Stimulated activated CD4-positive, alpha-beta T cell treated with anti-CD3 and anti-CD28 coated beads, Interleukin-2, amount 100 ng/mL, for 48 hours (primary cell): ENCODE measurements around the gene FAM200A.
"Not testable (repeated sequence)": the region's sequence is repeated elsewhere in the genome, so short reads cannot be mapped to it uniquely, and the experiment has no call there.

Experiments
- DNase-seq, 2 donors: peaks; one replicate each; pipeline ENCODE4 v3.0.0-alpha.2; 2020

Gene FAM200A

DNA sequence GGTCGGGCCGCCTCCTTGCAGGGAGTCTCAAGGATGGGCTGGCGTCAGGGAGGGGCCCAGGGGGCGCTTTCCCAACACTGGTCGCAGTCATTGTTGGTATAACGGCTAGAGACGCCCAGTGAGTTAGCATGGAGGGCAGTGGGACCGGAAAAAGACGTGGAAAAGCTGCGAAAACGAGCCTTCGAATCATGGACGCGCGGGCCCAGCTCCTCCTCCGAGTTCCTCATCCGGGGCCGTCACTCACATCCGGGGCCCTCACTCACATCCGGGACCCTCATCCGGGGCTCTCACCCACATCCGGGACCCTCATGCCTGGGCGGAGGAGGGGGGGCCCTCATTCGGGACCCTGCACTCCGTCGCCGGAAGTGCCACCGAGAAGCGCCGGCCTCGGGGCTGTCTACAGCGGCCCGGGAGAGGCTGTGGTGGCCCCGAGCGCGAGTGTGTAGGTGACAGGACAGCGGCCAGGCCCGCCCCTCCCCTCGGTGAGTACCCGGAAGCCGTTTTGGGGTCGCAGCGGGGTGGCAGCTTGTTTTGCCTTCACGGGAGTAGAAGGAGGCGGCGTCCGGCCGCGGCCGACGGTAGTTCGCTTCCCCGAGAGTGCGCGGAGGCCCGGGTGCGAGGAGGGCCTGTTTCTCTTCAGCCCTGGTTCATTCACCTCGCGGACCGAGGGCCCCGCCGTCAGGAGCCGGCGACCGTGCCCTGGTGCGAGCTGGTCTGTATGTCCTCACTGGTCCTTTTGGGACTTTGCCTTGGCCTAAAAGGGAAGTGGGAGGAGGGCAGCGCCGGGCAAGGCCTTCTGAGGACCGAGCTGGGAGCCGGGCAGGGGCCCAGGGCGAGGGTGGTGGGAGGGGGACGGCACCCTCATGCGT is 6.6 kb upstream of the FAM200A start, which contains the start of gene ZNF655:
TSS of gene ZNF655 (plus strand) at position 337 of the 869 bp plus-strand sequence. CDS start 1,918 bp downstream, outside the sequence.
- DNase-seq: peak; percentile 71 to 76

GRCh38 chr7:99557940-99558305 is 6.0 kb upstream of the FAM200A start:
- no peak for DNase-seq

GRCh38 chr7:99557196-99557607 is 5.3 kb upstream of the FAM200A start:
- no peak for DNase-seq

GRCh38 chr7:99554939-99555338 is 3.0 kb upstream of the FAM200A start:
- no peak for DNase-seq

GRCh38 chr7:99553039-99553438 is 1.1 kb upstream of the FAM200A start:
- DNase-seq: no peak

DNA sequence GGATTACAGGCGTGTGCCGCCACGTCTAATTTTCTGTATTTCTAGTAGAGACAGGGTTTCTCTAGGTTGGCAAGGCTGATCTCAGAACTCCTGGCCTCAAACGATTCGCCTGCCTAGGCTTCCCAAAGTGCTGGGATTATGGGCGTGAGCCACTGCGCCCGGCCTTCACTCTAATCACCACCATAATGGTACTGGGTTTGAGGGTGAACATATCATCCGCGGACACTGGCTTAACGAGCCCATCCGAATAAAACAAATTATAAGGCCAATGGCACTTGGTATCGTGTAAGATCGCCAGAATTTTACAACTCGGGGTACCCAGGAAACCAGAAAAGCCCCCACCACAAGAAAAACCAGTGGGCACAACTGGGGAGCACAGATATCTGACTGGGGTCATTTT is 580 bp downstream of the FAM200A start:
- DNase-seq: no peak

- not testable (repeated sequence) for DNase-seq
Measured at GRCh38 chr7:99549545-99549944, 2.4 kb downstream of the FAM200A start.

DNA sequence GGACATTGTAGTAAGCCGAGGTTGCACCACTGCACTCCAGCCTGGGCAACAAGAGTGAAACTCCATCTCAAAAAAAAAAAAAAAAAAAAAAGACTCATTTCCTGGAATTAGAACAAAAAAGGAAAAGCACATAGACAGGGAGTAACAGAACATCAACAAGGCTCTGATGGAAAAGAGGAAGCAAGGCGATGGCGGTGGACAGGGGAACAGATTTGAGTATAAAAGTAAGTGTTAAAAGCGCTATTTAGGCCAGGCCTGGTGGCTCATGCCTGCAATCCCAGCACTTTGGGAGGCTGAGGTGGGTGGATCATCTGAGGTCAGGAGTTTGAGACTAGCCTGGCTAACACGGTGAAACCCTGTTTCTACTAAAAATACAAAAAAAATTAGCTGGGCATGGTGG is 6.6 kb downstream of the FAM200A start:
- DNase-seq: not testable (repeated sequence)

DNA sequence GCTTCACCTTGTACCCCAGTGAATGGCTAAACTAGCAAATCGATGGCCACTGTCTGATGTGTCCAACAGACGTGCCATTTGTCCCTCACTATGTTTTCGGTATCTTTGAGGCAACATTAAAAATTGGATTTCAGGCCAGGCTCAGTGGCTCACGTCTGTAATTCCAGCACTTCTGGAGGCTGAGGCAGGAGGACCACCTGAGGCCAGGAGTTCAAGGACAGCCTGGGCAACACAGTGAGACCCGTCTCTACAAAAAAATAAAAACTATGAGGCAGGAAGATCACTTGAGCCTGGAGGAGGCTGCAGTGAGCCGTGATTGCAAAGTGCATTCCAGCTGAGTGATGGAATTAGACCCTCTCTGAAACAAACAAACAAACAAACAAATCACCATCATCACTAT is 8.0 kb downstream of the FAM200A start:
- no peak for DNase-seq

DNA sequence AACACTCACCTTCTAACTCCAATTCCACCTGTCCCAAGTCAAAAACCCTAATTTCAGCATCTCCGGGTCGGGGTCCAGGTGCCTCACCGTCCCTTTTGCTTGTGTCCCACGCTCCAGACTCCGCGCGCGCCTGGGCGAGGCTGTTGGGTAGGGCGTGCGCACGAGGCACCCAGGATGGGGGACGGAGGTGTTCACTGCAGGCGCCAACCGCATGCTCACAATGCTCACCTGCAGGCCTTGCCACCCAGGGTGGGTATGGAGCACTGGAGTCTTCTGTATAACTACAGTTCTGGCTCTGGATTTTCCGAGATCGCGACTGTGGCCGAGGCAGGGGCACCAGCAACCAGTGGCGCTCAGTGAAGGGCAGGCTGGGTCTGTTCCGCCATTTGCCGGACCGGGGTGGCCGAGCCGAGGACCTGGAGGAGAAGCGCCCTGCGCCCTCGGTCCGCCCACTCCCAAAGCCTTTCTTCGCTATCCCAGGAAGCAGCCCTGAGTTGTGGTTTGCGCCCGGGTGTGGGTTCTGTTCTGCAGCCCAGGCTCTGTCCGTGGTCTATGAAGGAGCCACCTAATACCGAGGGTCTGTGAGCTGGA is 8.7 kb downstream of the FAM200A start:
- no peak for DNase-seq

DNA sequence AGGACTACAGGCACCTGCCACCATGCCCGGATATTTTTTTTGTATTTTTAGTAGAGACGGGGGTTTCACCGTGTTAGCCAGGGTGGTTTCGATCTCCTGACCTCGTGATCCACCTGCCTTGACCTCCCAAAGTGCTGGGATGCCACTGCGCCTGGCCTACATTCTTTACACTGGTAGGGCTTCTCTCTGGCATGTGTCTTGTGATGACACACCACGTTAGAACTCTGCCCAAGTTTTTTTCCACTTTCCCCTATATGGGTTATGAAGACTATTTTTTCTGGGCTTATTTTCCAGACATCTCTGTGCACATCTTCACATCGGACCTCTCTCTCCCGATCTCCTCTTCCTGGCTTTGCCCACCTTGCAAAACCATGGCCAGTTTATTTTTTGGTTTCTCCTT is 10.7 kb downstream of the FAM200A start:
- DNase-seq: no peak

GRCh38 chr7:99540542-99540941 is 11.4 kb downstream of the FAM200A start:
- no peak for DNase-seq

GRCh38 chr7:99539213-99539811 is 12.6 kb downstream of the FAM200A start:
- DNase-seq: no peak

DNA sequence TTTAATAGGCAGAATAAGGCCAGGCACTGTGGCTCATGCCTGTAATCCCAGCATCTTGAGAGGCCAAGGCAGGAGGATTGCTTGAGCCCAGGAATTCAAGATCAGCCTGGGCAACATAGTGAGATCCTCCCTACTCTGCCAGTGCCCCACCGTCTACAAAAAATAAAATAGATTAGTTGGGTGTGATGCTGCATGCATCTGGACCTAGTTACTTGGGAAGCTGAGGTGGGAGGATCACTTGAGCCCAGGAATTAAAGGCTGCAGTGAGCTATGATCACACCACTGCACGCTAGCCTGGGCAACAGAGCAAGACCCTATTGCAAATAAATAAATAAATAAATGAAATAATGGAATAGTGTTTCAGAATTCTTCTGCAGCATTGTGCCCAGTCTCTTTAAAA is 16.2 kb downstream of the FAM200A start:
- DNase-seq: no peak

DNA sequence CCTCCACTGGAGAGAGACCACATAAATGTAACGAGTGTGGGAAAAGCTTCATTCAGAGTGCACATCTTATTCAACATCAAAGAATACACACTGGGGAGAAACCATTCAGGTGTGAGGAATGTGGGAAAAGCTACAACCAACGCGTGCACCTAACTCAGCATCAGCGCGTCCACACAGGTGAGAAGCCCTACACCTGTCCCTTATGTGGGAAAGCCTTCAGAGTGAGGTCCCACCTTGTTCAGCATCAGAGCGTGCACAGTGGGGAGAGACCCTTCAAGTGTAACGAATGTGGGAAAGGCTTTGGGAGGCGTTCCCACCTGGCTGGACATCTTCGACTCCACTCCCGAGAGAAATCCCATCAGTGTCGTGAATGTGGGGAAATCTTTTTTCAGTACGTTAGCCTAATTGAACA is 20.6 kb downstream of the FAM200A start:
- no peak for DNase-seq

DNA sequence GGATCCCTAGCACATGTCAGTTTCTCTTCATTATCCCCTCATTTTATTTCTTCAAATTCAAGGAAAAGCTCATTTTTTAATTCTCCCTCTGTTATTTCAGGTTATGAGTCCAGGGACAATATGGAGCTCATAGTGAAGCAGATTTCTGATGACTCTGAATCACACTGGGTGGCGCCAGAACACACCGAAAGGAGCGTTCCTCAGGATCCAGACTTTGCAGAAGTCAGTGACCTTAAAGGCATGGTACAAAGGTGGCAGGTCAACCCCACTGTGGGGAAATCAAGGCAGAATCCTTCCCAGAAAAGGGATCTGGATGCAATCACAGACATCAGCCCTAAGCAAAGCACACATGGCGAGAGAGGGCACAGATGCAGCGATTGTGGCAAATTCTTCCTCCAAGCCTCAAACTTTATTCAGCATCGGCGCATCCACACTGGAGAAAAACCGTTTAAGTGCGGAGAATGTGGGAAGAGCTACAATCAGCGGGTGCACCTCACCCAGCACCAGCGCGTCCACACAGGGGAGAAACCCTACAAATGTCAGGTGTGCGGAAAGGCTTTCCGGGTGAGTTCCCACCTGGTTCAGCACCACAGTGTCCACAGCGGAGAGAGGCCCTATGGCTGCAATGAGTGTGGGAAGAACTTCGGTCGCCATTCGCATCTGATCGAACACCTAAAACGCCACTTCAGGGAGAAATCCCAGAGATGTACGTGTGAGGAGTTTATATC is 26.0 kb downstream of the FAM200A start:
- no peak for DNase-seq

GRCh38 chr7:99521399-99521798 is 30.5 kb downstream of the FAM200A start:
- no peak for DNase-seq

- DNase-seq: no peak
Measured at GRCh38 chr7:99514050-99514449, 37.9 kb downstream of the FAM200A start.

GRCh38 chr7:99505324-99505662 is 46.6 kb downstream of the FAM200A start:
- DNase-seq: no peak

- DNase-seq: peak; percentile 95 to 96
Measured at GRCh38 chr7:99504603-99505323, 47.2 kb downstream of the FAM200A start, which contains the start of gene ZKSCAN5. ZKSCAN5 (plus strand) TSS chr7:99504662; CDS start chr7:99506045, 1,383 bp downstream.

- DNase-seq: no peak
Measured at GRCh38 chr7:99504281-99504602, 47.7 kb downstream of the FAM200A start.

DNA sequence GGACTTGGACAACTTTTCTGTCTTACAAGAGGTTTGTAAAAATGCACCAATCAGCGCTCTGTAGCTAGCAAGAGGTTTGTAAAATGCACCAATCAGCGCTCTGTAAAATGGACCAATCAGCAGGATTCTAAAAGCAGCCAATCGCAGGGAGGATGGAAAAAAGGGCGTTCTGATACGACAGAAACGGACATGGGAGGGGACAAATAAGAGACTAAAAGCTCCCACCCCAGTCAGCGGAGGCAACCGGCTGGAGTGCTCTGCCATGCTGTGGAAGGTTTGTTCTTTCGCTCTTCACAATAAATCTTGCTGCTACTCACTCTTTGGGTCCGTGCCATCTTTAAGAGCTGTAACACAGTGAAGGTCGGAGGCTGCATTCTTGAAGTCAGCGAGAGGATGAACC is 50.7 kb downstream of the FAM200A start:
- not testable (repeated sequence) for DNase-seq

GRCh38 chr7:99500637-99501009 is 51.3 kb downstream of the FAM200A start:
- DNase-seq: no peak
